ENCODE measurements around the gene AZGP1. TPM values are rescaled to one million over a fixed set of nuclear protein-coding genes. Genes with fewer than 3 reads are reported as not detected.

AZGP1 gene
- total and polyA plus RNA-seq, 11 donors, result 31.8 to 214 (median 99.1) TPM

GRCh38 chr7:99997545-99998137 is 21.8 kb upstream of the AZGP1 start:
- intact Hi-C loops (cut with DNase I), result loop anchor here in 7 of 10 donors (2.0 to 10.0 kb wide), 7 partner anchors 50 to 217 kb away; partner anchors contain the start of genes ZNF3 (in 3 of the 7), ZSCAN21 (in 2 of the 7) and PVRIG (in 1 of the 7)
- WGBS, 4 donors, result 3 to 16% (median 6%) methylated on average over 9 to 35 of the region's 35 CpGs
- DNase-seq (peak; percentile 42 to 86 (median 65)), ATAC-seq (peak; percentile 53 to 79 (median 74))
- no peaks in the 10 kb centered on the region for H3K27me3 ChIP-seq
- peak overlapping the region; percentile 35 to 75 (median 60) for H3K4me3 ChIP-seq
- peak in 11 of 12 donors; percentile 16 to 58 (median 31) for TF ChIP-seq CTCF (IDR thresholded peaks at IDR 0.05)
- TF ChIP-seq POLR2A (IDR thresholded peaks at IDR 0.05), result peak in 1 of 2 donors; percentile 37
- H3K36me3 ChIP-seq, result no peaks in the 10 kb centered on the region
- no peaks in the 10 kb centered on the region for H3K9me3 ChIP-seq
- peak overlapping the region; percentile 59 to 90 (median 81) for H3K27ac ChIP-seq
- peaks cover 0 to 21% (median 11%) of the 10 kb centered on the region in 12 donors for H3K4me1 ChIP-seq

- ATAC-seq (no peak), DNase-seq (no peak)
- peak overlapping the region; percentile 35 to 75 (median 60) for H3K4me3 ChIP-seq
- H3K36me3 ChIP-seq, result no peaks in the 10 kb centered on the region
- intact Hi-C loops (cut with DNase I), result loop anchor here in 7 of 10 donors (2.0 to 10.0 kb wide), 7 partner anchors 50 to 218 kb away; partner anchors contain the start of genes ZNF3 (in 3 of the 7), ZSCAN21 (in 2 of the 7) and PVRIG (in 1 of the 7)
- peak overlapping the region; percentile 59 to 90 (median 81) for H3K27ac ChIP-seq
- no peaks in the 10 kb centered on the region for H3K27me3 ChIP-seq
- no peaks in the 10 kb centered on the region for H3K9me3 ChIP-seq
- 65 to 71% (median 68%) methylated on average over 15 of the region's 15 CpGs for WGBS, 4 donors
- peaks cover 0 to 21% (median 11%) of the 10 kb centered on the region in 12 donors for H3K4me1 ChIP-seq
- TF ChIP-seq CTCF (IDR thresholded peaks at IDR 0.05) (no peak), POLR2A (IDR thresholded peaks at IDR 0.05) (no peak)
Observed at GRCh38 chr7:99996755-99997544, 21.1 kb upstream of the AZGP1 start.

DNA sequence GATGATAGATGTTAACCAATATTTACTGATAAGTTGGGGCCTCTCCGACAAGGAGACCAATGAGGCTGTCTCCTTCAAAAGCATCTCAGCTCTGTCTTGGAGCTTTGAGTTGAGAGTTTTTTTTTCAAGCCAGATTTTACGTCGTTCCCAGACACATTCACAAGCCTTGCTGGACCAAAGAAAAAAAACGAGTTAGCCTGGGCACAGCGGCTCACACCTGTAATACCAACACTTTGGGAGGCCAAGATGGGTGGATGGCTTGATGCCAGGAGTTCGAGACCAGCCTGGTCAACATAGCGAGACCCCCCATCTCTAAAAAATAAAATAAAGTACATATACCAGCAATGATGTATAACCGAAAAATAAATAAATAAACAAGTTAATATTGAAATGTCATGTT is 19.0 kb upstream of the AZGP1 start:
- H3K4me3 ChIP-seq, result no peak overlapping the region
- TF ChIP-seq CTCF (IDR thresholded peaks at IDR 0.05), result no peak
- no peak for TF ChIP-seq POLR2A (IDR thresholded peaks at IDR 0.05)
- no peak overlapping the region for H3K27ac ChIP-seq
- H3K9me3 ChIP-seq, result no peaks in the 10 kb centered on the region
- H3K27me3 ChIP-seq, result no peaks in the 10 kb centered on the region
- intact Hi-C loops (cut with DNase I), result loop anchor here in 9 of 10 donors (2.0 to 10.0 kb wide), 11 partner anchors 52 to 220 kb away; partner anchors contain the start of genes MBLAC1 (in 7 of the 9), ZNF3 (in 6 of the 9), GJC3 (in 3 of the 9) and PVRIG (in 1 of the 9)
- H3K4me1 ChIP-seq, result peaks cover 0 to 35% (median 12%) of the 10 kb centered on the region in 12 donors
- ATAC-seq (no peak), DNase-seq (no peak)
- WGBS, 4 donors, result 74 to 83% (median 82%) methylated on average over 8 of the region's 8 CpGs
- H3K36me3 ChIP-seq, result no peaks in the 10 kb centered on the region
